Subcutaneous adipose tissue (tissue), 4 donors: Measurements from ENCODE around the gene CCL17. TPM values are rescaled to one million over a fixed set of nuclear protein-coding genes. Genes with fewer than 3 reads are reported as not detected.

Experiments used
- CTCF ChIP-seq: fragments of 450-650 bp; IDR thresholded peaks from one replicate; pipeline ENCODE4 v1.5.1; 2016; ENCODE audit warnings: low read depth, mild to moderate bottlenecking, control low read depth, antibody characterized with exemption, moderate library complexity
- total RNA-seq, 4 donors: library from RNA; depleted of rRNA; stranded (reverse); fragments of >200 nt; gene quantifications; one replicate each; pipeline ENCODE4 v1.1.0, GENCODE V29; 2016

CCL17 gene
- total RNA-seq, 4 donors from 2014 or later, result not detected

GRCh38 chr16:57392694-57393093, 11.9 kb upstream of the CCL17 start:
- no peak for TF ChIP-seq CTCF

GRCh38 chr16:57394444-57394843, 10.1 kb upstream of the CCL17 start:
- no peak for TF ChIP-seq CTCF

GRCh38 chr16:57395026-57395425, 9.5 kb upstream of the CCL17 start:
- no peak for TF ChIP-seq CTCF

- no peak for TF ChIP-seq CTCF
Measured at GRCh38 chr16:57396786-57397185, 7.8 kb upstream of the CCL17 start.

DNA sequence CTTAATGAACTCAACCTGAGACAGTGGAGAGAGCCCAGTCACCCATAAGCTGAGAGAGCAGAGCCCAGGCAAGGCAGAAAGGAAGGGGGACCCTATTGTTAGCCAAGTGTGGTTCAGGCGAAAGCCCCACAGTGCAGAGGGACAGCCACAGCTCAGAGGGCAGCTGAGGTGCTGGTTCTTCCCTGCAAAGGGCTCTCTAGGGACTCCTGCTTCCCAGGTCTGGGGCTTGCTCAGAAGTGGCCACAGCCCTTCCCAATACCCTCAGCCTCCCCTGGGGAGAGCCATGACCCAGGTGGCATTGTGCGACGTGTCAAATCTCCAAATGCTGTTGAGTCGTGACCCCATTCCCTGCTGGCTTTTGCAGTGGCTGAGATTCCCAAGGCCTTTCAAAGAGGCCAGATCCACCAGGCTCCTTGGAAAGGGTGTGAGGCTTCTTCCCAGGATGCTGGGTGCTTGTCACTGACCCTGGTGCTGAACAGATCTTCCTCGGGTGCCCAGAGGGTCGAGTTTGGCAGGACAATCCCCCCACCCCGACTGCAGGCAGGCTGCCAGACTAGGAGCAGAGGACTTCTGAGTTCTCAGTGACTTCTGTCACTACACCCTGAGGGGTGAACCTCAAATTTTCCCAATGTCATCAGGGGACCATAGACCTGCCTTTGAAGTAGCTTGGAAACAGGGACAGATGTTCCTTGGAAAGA, 2.5 kb upstream of the CCL17 start:
- no peak for TF ChIP-seq CTCF

DNA sequence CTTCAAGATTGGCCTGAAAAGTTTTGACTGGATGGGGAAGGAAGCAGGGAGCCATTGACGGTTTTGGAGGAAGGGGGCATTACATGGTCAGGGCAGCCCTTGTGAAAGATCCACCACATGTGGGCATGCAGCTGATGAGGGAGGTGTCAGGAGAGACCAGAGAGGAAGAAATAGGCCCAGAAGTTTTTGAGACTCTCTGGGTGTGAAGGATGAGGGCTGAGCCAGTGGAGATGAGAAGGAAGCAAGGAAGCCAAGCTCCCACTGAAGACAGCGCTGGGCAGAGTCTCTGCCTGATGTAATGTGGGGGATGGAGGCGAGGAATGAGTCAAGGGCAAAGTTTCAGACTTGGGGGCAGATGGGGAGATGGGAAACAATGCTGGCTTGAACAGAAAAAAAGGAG, 530 bp downstream of the CCL17 start:
- TF ChIP-seq CTCF, result no peak

GRCh38 chr16:57406881-57407280, 2.3 kb downstream of the CCL17 start:
- no peak for TF ChIP-seq CTCF
